Loucy (cell line): ENCODE results near the gene HSPE1.

Source experiments
- H2AFZ ChIP-seq: fragments of 200-600 bp; sonication (generic); 2 replicates; pipeline ENCODE4 v1.6.0; 2016; ENCODE audit warnings: antibody characterized with exemption, mild to moderate bottlenecking, low read length, moderate library complexity
- H3F3A ChIP-seq: fragments of 200-600 bp; 2 replicates; pipeline ENCODE4 v1.6.0; 2016; ENCODE audit warnings: antibody characterized with exemption, low read depth, mild to moderate bottlenecking
- H3K27me3 ChIP-seq: fragments of 200-600 bp; sonication (generic); 2 replicates; pipeline ENCODE4 v1.6.1; 2014; ENCODE audit warnings: low read length, mild to moderate bottlenecking; ENCODE audit not compliant: insufficient read depth, poor library complexity, severe bottlenecking
- H3K36me3 ChIP-seq: fragments of 200-600 bp; sonication (generic); 2 replicates; pipeline ENCODE4 v1.6.1; 2016; ENCODE audit warnings: low read length; ENCODE audit not compliant: insufficient read depth
- H3K4me1 ChIP-seq: fragments of 200-600 bp; sonication (generic); 2 replicates; pipeline ENCODE4 v1.5.1; 2014; ENCODE audit warnings: low read length, mild to moderate bottlenecking; ENCODE audit not compliant: insufficient read depth, poor library complexity, severe bottlenecking
- H3K4me2 ChIP-seq: fragments of 200-600 bp; sonication (generic); 2 replicates; pipeline ENCODE4 v1.6.0; 2014; ENCODE audit warnings: antibody characterized with exemption, low read length, low read depth, mild to moderate bottlenecking; ENCODE audit not compliant: poor library complexity, severe bottlenecking
- H3K4me3 ChIP-seq: fragments of 200-600 bp; sonication (generic); 2 replicates; pipeline ENCODE4 v1.5.1; 2014; ENCODE audit warnings: low read length, mild to moderate bottlenecking, mixed read lengths; ENCODE audit not compliant: poor library complexity, severe bottlenecking
- H3K79me2 ChIP-seq: fragments of 200-600 bp; sonication (generic); 2 replicates; pipeline ENCODE4 v1.6.1; 2014; ENCODE audit warnings: low read length; ENCODE audit not compliant: insufficient read depth
- H3K9ac ChIP-seq: fragments of 200-600 bp; sonication (generic); 2 replicates; pipeline ENCODE4 v1.6.0; 2014; ENCODE audit warnings: mild to moderate bottlenecking, low read depth, low read length, moderate library complexity; ENCODE audit not compliant: poor library complexity, severe bottlenecking
- H3K9me2 ChIP-seq: fragments of 200-600 bp; sonication (generic); replicated peaks from 2 replicates; pipeline ENCODE4 v1.6.1; 2016; ENCODE audit warnings: low read depth, low read length, mixed read lengths
- H3K9me3 ChIP-seq: fragments of 200-600 bp; sonication (generic); 2 replicates; pipeline ENCODE4 v1.6.1; 2014; ENCODE audit warnings: mild to moderate bottlenecking, antibody characterized with exemption, low read length, low read depth; ENCODE audit not compliant: insufficient read depth
- H4K20me1 ChIP-seq: fragments of 200-600 bp; sonication (generic); 2 replicates; pipeline ENCODE4 v1.6.0; 2014; ENCODE audit warnings: antibody characterized with exemption, low read length, mild to moderate bottlenecking; ENCODE audit not compliant: insufficient read depth, poor library complexity, severe bottlenecking
- CTCF ChIP-seq: fragments of 200-600 bp; sonication (generic); conservative IDR thresholded peaks from 2 replicates; pipeline ENCODE4 v1.5.1; 2014; ENCODE audit warnings: mild to moderate bottlenecking, antibody characterized with exemption, low read length
- EZH2phosphoT487 ChIP-seq: fragments of 200-600 bp; IDR thresholded peaks from 2 replicates; pipeline ENCODE4 v1.6.1; 2018; ENCODE audit warnings: antibody characterized with exemption, mild to moderate bottlenecking, moderate library complexity, borderline replicate concordance

The HSPE1 gene

GRCh38 chr2:197461057-197461456 is 39.1 kb upstream of the HSPE1 start:
- Histone ChIP-seq H3K9me3 (no peaks in the 10 kb centered on the region), H2AFZ (no peak overlapping the region), H3K79me2 (peaks cover 52% of the 10 kb centered on the region), H4K20me1 (peaks cover 12% of the 10 kb centered on the region), H3K27me3 (no peaks in the 10 kb centered on the region), H3K9me2 (no peaks in the 10 kb centered on the region), H3F3A (no peaks in the 10 kb centered on the region), H3K4me2 (no peak overlapping the region), H3K9ac (no peak overlapping the region), H3K36me3 (peaks cover 31% of the 10 kb centered on the region), H3K4me3 (no peak overlapping the region), H3K4me1 (peaks cover 12% of the 10 kb centered on the region)
- no peak for TF ChIP-seq CTCF
- no peak for TF ChIP-seq EZH2phosphoT487

GRCh38 chr2:197464175-197464574 is 36.0 kb upstream of the HSPE1 start:
- Histone ChIP-seq H3K9ac (no peak overlapping the region), H3K4me1 (peaks cover 6% of the 10 kb centered on the region), H3K9me2 (no peaks in the 10 kb centered on the region), H3K4me2 (no peak overlapping the region), H2AFZ (no peak overlapping the region), H4K20me1 (peaks cover 3% of the 10 kb centered on the region), H3K27me3 (no peaks in the 10 kb centered on the region), H3F3A (no peaks in the 10 kb centered on the region), H3K79me2 (peaks cover 23% of the 10 kb centered on the region), H3K36me3 (peaks cover 57% of the 10 kb centered on the region), H3K4me3 (no peak overlapping the region), H3K9me3 (no peaks in the 10 kb centered on the region)
- no peak for TF ChIP-seq EZH2phosphoT487
- TF ChIP-seq CTCF = no peak

- H3K4me1 ChIP-seq = no peaks in the 10 kb centered on the region
- no peaks in the 10 kb centered on the region for H3K27me3 ChIP-seq
- no peaks in the 10 kb centered on the region for H4K20me1 ChIP-seq
- H3F3A ChIP-seq = no peaks in the 10 kb centered on the region
- H3K9me2 ChIP-seq = no peaks in the 10 kb centered on the region
- no peak overlapping the region for H2AFZ ChIP-seq
- no peaks in the 10 kb centered on the region for H3K79me2 ChIP-seq
- H3K4me2 ChIP-seq = no peak overlapping the region
- no peak overlapping the region for H3K9ac ChIP-seq
- peaks cover 83% of the 10 kb centered on the region for H3K36me3 ChIP-seq
- H3K9me3 ChIP-seq = no peaks in the 10 kb centered on the region
- H3K4me3 ChIP-seq = no peak overlapping the region
- no peak for TF ChIP-seq CTCF
- no peak for TF ChIP-seq EZH2phosphoT487
These were observed 28.0 kb upstream of the HSPE1 start for GRCh38 chr2:197472166-197472565.
